Left renal pelvis (tissue), 4 donors: ENCODE data around the gene TMEM63A. TPM values are rescaled to one million over a fixed set of nuclear protein-coding genes. Genes with fewer than 3 reads are reported as not detected.

ENCODE experiments used
- DNase-seq, 4 donors: peaks; one replicate each; pipeline ENCODE4 v3.0.0-alpha.2; 2013; ENCODE audit warnings: low read depth in 4 of 4, low spot score in 3 of 4
- polyA plus RNA-seq, 4 donors: library from polyadenylated mRNA; unstranded; fragments of 120-200 nt; gene quantifications; one replicate each; pipeline ENCODE4 v1.2.1, GENCODE V29; 2013; ENCODE audit not compliant: insufficient read length in 4 of 4

TMEM63A gene
- polyA plus RNA-seq, 4 donors = 37.9 to 84.7 (median 48.4) TPM

DNA sequence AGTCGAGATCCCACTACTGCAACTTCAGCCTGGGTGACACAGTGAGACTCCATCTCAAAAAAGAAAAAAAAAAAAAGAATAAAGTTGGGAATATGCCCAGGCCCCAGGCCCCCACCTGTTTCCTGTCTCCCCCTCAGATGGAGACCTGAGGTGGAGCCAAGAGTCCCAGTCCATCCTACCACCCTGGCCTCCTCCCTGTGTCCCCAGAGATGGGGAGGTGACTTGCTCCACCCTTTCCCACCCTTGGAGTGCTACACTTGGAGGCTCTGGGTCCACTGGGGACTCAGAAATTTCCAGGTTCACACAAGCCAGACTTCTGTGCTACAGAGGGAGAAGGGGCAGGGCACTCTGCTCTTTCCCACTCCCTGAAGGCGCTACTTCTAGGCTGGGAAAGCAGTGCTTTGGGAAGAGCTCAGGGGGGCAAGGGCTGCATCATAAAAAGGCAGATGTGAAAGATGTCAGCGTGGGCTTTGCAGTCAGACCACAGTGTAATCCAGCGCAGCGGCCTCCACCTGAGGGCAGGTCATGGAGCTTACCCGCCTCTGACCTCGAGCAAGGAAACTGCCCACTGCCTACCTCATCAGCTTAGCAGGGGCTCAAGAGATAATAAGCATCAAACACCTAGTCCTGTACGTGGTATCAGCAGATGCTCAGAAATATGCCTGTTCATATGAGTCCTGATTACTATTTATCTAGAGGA, 13.4 kb downstream of the TMEM63A start:
- DNase-seq = no peak

DNA sequence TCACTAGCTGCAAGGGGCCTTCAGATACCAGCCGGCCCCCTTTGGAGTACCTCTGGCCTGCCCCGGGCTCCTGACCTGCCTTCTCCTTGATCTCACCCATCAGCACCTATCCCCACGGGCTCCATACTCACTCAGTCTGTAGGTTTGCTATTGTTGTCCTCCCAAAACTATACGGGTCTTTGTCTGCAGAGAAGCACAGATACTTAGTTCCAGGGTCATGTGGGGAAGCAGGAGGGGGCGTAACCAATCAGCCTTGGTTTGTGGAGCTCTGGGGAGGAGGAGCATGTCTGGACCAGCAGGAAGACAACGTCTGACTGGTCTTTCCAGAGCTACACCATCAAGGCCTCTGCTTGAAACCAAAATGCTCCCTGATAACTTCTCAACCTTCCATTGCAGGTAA, 15.2 kb downstream of the TMEM63A start:
- no peak for DNase-seq

DNA sequence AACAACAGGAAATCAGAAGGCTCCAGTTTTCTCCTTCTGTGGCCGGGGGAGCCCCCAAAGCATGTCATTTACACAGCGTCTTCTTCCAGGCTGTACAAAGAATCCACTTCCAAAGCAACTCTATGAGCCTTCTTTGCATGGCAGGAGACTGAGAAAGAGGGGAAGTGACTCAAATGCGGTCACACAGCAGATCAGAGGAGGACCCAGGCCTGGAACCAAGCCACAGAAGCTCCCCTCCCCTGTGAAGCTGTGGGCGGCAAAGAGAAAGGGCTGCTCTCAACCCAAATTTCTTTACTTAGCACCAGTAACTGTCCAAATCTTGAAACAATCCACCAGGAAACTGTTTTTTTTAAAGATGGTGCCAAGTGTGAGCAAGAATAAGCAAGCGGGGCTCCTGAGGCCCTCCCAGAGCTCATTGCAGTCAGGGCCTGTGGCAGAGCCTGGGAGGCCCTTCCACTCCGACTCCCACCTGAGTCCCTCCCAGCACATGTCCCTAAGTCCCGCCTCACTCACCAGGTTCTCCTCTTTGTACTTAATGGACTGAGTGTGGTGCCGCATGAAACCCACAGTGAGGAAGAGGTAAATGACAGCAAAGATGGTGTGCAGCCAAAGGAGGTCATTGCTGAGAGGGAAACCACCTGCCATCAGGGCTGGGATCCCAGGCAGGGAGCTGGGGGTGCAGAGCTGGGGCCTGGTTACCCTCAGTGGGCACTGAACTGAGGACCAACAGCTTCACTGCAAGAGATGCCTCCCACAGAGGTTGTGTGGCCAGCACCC, 15.9 kb downstream of the TMEM63A start:
- DNase-seq = no peak

DNA sequence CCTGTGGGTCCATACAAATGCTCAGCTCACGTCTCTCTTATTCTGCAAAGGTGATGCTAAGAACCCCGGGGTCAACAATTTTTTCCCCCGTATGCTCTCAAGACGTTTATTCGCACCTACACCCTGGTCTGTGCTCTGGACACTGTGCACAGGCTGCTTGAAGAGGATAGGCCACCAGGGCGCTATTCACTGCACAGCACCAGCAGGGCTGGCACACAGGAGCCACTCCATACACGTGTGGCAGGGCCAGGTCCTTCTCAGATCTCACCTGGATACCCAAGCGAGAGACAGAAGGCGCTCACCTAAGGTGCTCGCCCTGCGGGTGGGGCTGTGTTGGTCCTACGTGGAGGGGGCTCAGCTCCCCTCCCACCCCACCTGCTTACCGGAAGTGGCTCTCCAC, 16.7 kb downstream of the TMEM63A start:
- no peak for DNase-seq

DNA sequence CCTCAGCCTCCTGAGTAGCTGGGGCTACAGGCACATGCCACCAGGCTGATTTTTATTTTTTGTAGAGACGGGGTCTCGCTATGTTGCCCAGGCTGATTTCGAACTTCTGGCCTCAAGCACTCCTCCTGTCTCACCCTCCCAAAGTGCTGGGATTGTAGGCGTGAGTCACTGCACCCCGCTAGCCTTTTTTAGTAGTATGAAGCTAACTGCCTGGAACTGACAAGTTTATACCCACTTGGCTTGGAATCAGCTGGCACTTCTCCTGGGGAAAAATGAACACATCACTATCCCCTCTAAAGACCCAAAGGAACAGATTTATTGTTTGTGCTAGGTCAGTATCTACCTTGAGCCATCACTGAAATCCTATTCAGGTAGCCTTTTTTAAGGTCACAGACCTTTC, 19.0 kb downstream of the TMEM63A start:
- no peak for DNase-seq

DNA sequence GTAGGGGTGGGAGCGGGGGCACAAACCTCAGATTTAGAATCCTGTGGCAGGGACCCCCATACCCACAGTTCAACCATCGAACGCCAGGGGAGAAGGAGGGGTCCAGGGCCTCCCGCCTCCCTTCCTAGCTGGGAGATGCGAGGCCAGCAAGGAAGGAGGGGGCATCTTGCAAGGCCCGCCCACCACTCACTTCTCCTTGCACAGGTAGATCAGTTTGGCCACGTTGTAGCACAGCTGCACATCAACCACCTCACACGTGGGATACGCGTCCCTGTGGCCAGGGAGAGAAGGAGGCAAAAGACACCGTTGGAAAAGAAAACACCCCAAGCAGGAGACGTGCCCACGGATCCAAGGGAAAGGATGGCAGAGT, 19.6 kb downstream of the TMEM63A start:
- no peak for DNase-seq

DNA sequence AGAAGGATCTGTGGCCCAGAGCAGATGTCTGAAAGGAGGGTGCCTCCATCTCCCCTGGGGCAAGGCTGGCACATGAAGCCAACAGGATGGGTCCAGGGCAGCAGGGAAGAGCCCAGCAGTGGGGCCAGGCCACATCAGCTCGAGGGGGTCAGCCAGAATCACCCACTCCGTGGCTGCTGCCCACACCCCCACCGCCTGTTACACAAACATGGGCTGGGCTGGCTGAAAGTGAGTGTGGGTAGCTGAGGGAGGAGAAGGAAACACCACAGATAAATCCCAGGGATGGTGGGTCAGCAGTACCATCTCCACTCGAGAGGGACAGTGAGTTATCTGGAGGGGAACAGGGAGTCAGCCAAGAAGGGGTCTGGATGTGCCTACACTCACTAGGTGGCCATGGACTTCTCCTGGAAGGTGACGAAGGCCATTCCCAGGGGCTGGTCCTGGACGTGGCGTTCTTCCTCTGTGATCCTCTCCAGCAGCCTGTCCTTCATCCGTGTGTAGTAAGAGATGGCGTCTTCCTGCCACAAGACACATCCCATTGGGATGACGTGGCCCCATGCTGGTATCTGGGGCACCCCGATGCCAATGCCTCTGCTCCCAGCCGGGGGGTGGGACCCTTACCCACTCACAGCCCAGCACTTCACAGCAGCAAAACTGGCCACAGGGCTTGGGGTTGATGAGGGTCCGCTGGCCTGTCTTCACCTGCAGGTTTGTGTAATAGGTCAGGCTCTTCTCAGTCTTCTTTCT, 20.2 kb downstream of the TMEM63A start:
- no peak for DNase-seq

DNA sequence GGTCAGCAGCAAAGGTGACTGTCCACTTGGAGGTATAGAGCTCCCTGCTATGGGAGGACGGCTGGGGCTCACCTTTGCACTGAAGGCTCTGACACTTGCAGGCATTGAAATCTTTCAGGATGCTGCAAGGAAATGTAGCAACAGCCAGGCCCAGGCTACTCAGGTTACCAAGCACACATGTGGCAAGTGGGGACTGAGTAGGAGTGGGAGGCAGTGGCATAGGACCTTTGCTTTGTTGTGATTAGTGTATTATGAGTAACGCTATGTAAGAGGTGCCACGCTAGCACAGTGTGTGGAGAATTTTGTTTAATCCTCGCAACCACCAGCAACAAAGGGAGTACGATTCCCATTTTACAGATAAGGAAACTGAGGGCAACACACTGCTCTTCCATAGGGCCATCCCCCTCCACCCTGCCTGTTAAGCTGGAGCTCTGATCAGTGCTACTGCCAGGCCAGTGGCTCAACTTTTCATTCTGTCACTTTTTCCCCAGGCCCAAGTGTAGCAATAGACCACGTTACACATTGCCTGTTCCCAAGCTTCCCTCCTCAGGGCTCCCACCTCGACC, 21.2 kb downstream of the TMEM63A start:
- no peak for DNase-seq

DNA sequence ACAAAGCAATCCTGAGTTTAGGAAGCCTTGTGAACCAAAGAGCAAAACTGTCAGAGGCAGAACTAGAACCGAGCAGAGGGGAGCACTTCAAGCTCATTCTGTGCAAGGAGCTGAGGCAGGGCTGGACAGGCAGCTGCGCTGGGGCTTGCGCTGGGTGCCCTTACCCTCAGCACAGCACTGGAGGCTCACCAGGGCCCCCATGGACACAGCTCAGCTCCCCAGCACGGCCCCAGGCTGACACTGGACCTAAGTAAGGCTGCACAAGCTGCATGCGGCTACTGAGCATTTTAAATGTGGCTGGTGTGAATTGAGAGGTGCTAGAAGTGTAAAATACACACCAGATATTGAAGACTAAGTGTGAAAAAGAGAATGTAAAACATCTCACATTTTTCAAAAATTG, 22.1 kb downstream of the TMEM63A start:
- no peak for DNase-seq

DNA sequence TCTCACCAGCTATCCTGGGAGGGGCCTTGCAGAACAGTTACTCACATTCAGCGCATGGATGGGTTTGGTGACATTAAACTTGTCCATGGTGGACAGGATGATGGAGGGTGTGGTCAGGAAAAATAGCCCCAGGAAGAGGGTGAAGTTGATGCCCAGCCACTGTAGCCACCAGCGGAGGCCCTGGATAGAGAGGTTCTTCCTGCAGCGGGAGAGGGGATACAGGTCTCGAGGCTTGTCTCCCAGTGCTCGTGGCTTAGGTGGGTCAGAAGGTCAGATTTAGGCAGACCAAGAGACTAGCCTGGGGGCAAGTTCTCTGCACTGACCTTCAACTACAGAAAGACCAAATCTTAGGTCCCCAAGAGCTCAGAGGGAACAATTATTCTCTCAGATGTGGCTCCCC, 23.0 kb downstream of the TMEM63A start:
- no peak for DNase-seq

DNA sequence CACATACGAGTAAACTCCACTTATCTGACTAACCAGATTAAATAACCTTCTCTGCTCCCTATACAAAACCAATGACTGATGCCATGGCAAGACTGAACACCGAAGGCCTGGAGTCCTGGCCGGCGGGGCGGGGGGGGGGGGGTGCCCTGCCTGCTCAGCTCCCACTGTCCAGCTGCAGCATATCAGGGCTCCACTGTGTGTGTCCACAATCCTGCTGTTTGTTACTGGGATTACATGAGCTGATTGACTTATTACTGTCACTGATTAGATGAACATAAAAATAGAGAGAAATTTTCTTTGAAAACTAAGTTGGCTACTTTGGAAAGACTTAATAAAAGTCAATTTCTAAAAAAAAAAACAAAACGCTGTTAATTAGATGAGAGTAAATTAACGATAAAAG, 24.9 kb downstream of the TMEM63A start:
- no peak for DNase-seq

DNA sequence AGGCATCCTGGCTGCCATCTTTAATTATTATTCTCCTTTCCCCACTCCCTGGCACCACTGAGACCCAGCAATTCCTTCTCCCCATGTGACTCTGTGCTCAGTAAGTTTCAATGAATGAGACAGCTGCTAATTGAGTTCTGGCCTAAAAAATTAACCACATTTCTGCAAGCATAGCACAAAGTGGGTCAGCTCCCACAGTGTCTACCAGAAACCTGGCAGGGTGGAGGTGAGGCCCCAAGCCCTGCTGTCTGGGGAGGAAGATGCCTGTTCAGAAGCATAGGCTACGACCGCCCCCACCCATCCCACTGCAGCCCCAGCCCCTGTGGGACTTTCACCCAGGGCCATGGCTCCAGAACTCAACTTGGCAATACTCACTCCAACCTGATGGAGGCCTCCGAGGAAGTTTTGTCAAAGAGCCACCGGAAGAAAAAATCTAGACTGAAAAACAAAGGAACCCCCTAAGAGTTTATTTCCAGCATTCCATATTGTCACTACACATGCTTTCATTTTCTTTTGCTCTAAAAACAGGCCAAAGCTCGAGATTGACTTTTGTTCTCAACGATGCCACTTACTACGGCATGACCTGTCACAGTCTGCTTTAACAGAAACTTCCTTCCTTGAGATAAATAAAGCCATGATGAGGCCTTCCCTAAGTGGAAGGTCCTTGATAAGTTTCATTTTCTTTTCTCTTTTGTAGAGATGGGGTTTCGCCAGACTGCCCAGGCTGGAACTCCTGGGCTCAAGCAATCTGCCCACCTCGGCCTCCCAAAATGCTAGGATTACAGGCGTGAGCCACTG, 26.5 kb downstream of the TMEM63A start:
- DNase-seq = no peak

DNA sequence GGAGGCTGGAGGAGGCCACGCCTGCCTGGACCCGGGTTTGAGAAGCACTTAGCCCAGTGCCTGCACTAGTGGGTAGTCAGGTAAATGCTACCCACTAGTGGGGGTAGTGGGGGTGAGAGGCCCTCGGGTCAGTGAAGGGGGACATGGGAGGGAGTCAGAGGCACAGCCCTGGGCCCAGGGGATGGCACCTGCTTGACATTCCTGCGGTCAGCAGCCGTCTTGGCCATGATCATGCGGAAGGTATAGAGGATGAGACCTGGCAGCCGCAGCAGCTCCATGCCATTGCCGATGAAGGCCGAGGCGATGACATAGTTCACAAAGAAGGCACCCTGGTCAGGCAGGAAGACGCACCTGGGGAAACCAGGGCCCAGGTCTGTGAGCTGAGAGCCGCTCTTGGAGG, 28.7 kb downstream of the TMEM63A start:
- no peak for DNase-seq

DNA sequence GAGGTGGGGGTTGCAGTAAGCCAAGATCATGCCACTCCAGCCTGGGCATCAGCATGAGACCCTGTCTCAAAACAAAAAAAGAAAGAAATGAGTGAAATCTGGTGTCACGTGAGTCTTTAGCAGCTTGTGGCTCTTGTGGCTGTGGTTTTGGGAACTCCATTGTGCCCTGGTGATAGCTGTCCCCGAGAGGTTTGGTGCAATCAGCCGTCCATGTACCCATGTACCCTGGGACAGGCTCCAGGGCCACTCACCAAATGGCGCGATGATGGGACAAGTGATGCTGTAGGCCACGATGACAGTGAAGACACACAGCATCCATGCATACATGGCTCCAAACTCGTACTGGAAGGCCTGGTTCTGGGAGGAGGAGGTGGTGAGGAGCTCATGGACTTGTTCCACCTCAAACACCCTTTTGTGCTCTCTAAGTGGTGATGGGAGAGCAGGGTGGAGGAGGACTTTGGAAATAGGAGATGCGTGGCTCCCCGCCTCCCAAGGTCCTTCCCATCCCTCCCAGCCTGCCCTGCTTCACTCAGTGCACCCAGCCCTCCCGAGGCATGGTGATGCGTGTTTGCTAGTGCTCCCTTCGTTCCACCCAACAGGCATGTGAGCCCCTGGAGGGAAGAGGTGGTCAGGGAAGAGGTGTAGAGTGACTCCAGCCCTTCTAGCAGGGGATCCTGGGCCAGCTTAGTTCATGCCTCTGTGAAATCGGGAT, 29.6 kb downstream of the TMEM63A start:
- no peak for DNase-seq

DNA sequence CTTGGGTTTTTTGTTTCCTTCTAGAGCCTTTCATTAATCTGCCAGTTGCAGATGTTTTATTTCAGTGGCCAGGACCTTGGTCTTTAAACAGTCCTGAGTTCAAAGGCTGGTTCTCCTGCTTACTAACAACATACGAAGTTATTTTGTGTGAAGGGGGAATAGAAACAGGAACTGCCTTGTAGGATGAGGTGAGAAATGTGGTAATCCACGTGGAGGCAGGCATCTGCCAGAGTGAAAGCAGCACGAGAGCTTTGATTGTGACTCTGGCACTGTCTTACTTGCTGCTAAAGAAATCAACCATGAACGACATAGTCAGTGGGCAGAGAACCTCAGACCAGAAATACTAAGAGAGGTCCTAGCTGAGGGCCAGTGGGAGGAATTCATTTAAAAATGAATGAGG, 30.4 kb downstream of the TMEM63A start:
- DNase-seq = peak in 1 of 4 donors; percentile 28

DNA sequence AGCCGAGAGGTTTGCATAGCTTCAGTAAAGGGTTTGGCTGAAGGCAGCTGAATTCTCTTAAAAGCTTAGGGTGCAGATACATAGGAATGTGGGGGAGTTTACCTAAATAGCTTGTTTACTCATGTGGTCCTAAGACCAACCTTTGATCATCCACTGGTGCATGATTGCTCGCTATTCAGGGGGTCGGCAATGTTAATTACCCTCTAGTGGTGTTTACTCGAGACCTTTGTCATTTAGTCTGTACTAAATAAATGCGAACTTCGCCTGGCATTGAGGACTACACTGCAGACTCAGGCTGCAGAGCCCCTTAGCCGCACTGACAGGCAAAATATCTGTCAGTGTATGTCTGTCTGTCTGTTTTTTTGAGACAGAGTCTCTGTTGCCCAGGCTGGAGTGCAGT, 31.8 kb downstream of the TMEM63A start:
- DNase-seq = no peak

DNA sequence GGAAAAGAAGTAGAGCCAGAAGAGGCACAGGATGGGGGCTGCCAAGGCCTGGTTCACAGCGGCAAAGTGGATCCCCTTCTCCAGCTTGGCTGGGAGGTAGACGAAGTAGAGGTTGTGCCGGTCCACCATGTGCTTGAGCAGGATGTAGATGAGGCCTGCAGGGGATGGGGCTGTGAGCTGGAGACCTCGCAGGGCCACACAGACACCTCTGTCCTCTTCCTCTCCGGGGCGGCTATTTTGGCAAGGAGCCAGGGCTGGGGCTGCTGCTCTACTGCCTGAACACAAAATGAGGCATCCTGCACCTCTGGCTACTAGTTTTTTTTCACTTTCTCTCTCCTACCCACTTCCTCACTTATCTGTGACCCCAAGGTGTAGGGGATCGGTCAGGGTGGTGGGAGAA, 32.3 kb downstream of the TMEM63A start:
- no peak for DNase-seq

DNA sequence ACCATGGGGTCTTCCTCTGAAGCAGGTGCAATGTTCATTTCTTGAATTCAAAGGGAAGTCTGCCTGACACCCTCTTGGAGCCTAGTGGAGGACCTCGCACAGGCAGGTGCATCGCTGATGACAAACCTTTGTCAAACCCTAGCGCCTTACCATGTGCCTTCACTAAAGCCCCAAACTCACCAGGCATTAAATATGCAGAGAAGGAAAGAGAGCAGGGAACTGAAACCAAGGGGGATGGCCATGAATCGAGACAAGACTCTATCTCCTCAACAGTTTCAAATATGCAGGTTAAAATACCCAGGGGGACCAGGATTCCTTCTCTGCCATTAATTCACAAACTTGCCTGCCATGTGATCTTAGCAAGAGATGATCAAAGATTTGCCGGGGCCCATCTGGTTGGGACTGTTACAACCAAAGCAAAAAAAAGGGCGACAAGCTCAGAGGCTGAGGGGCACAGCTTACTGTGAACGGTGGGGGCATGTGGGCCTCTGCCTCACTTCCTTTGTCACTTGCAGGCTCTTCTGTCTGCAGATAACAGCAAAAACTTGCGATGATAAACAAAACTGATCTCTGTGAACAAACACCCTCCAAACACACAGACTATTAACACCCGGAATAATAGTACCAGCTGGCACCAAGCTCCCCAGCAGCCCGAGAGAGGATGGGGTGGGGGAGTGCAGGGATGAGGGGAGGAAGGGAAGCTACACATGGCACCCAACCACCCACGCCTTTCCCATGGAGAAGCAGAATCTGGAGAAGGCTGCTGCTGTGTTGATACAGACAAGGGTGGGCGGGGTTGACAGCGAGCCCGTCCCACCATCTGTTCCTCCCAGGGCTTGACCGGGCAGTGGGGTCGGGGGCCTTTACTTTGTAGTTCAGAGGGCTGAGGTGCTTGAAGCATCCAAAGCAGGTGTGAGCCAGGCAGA, 33.9 kb downstream of the TMEM63A start:
- no peak for DNase-seq

DNA sequence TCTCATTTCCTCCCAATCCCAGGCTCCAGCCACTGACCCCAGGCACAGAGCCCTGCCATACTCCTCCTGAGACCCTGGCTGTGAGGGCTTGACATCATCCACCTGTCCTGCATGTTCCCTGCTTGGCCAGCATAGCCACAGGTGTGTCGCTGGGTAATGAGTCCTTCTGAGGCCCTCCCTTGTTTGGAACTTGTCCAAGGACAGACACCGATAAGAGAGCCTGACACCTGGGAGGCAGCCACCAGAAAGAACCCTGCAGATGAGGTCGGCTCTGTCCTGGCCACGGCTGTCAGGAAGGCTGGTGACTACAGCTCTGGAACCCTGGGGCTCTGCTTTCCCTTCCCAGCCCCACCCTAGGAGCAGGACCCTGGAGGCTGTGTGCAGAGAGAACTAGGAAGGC, 34.6 kb downstream of the TMEM63A start:
- DNase-seq = no peak
